Choroid plexus epithelial cell (primary cell): Measurements from ENCODE around the gene PROS1.

ENCODE experiments used
- DNase-seq: peaks from one replicate; pipeline ENCODE4 v3.0.0-alpha.2; 2010; ENCODE audit warnings: low read depth
- H3K4me3 ChIP-seq: 2 replicates; pipeline ENCODE4 v1.5.1; 2011; ENCODE audit warnings: low read depth, mild to moderate bottlenecking, control low read depth, low read length, moderate library complexity
- CTCF ChIP-seq: conservative IDR thresholded peaks from 2 replicates; pipeline ENCODE4 v1.5.1; 2011; ENCODE audit warnings: low read depth, mild to moderate bottlenecking, control low read depth, inconsistent platforms, low read length, moderate library complexity

The PROS1 gene

GRCh38 chr3:94009608-94010007, 35.9 kb upstream of the PROS1 start:
- no peak overlapping the region for H3K4me3 ChIP-seq
- TF ChIP-seq CTCF = no peak
- DNase-seq = no peak

- no peak overlapping the region for H3K4me3 ChIP-seq
- DNase-seq = no peak
- no peak for TF ChIP-seq CTCF
Measured at GRCh38 chr3:94008253-94008652, 34.6 kb upstream of the PROS1 start.

- DNase-seq = peak; percentile 85
- H3K4me3 ChIP-seq = peak overlapping the region; percentile 46
- TF ChIP-seq CTCF = peak; percentile 79
Measured at GRCh38 chr3:94004301-94004910, 30.7 kb upstream of the PROS1 start.

GRCh38 chr3:94001827-94002495, 28.3 kb upstream of the PROS1 start:
- no peak for DNase-seq
- no peak overlapping the region for H3K4me3 ChIP-seq
- no peak for TF ChIP-seq CTCF

GRCh38 chr3:94001191-94001590, 27.5 kb upstream of the PROS1 start:
- no peak overlapping the region for H3K4me3 ChIP-seq
- no peak for TF ChIP-seq CTCF
- no peak for DNase-seq

- no peak overlapping the region for H3K4me3 ChIP-seq
- DNase-seq = peak; percentile 53
- TF ChIP-seq CTCF = no peak
Measured at GRCh38 chr3:93994056-93994455, 20.4 kb upstream of the PROS1 start.

GRCh38 chr3:93992207-93992606, 18.5 kb upstream of the PROS1 start:
- DNase-seq = no peak
- H3K4me3 ChIP-seq = no peak overlapping the region
- no peak for TF ChIP-seq CTCF
